HUDEP-2 (cell line): Measurements from ENCODE around the gene CCDC82.

ENCODE experiments used
- DNase-seq, 76 experiments: peaks; one replicate each; lab custom pipeline; 2025; ENCODE audit not compliant: unreplicated experiment in 76 of 76; lab: John Stamatoyannopoulos, UW

Gene CCDC82

GRCh38 chr11:96309016-96309642, 80.6 kb downstream of the CCDC82 start:
- no peak for DNase-seq

- DNase-seq = no peak
Observed at GRCh38 chr11:96307776-96308140, 82.0 kb downstream of the CCDC82 start.

- peak in 1 of 76 experiments; percentile 7 for DNase-seq
Observed at GRCh38 chr11:96306933-96307775, 82.6 kb downstream of the CCDC82 start.

DNA sequence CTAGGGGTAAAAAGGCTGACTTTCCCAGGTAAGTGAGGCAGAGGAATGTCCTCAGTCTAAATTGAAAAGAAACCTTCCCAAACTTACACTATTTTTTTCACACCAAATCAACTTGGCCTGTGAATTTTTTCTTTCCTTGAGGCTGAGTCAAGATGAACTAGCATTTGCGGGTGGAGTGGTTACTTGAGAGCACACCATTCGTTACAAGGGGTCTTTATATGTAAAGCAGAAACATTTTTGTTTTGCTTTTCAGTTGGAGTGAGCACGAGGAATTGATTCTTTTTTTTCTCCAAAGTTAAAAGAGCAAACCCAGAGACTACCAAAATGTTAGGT, 83.1 kb downstream of the CCDC82 start:
- DNase-seq = no peak

DNA sequence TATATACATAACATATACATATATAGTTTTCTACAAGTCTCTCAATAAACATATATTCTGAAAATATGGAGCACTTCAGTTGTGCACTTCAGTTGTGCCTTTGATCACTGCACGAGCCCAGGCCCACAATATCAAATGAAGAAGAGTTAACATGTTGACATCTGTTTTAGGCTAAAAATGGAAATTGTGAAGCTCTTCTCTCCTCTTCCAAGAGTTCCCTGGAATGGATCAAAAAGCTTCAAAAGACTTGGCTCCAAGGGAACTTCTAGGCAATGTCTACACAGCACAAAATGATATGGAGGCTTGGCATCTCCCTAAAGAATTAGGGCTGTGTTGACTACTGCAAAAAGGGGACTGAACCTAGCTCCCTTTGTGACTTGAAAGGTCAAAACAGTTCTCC, 83.6 kb downstream of the CCDC82 start:
- no peak for DNase-seq

- DNase-seq = no peak
Observed at GRCh38 chr11:96303980-96304379, 85.7 kb downstream of the CCDC82 start.

DNA sequence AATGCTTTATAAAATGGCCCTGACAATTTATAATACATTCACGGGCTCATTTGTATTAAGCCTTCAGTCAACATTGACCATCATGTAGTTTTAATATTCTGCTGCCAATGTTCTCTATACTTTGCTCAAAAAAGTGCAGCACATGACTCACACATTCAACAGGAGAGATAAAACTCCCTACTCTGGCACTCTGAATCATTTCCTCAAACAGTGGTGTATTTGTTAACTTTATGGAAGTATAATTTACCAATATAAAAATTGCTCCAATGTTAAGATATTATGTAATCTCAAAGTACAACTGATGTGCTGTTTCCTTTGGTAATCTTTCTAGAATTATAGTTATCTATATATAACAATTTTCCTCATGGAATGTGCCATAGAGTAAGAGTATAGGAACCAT, 86.6 kb downstream of the CCDC82 start:
- peak in 5 of 76 experiments; percentile 8 to 28 (median 12) for DNase-seq
